A549 (cell line): ENCODE results near the gene NEUROG1. TPM values are rescaled to one million over a fixed set of nuclear protein-coding genes. Genes with fewer than 3 reads are reported as not detected.

Experiments
- ATAC-seq, 2 experiments: fragments of 200-7000 bp in 1 of 2; fragments of >200 bp in 1 of 2; cut with Nextera tagmentation in 1 of 2; cut with Tn5 transposase in 1 of 2; 3 replicates each; pipeline versions ENCODE4 v1.8.0 to v1.9.1; 2018 to 2020; ENCODE audit warnings: mild to moderate bottlenecking in 1 of 2, moderate library complexity in 1 of 2
- CTCF ChIA-PET: fragments of 300-600 bp; sonication (Branson Sonifier 250); formaldehyde crosslinking; extraction: SDS; loops from one replicate; lab custom pipeline; 2021; ENCODE audit warnings: antibody characterized with exemption, inconsistent platforms; lab: Yijun Ruan, JAX
- POLR2A ChIA-PET: fragments of 350-600 bp; formaldehyde crosslinking; extraction: SDS; loops from one replicate; lab custom pipeline; 2021; ENCODE audit warnings: antibody characterized with exemption, inconsistent platforms; lab: Yijun Ruan, JAX
- DNase-seq, 2 experiments: peaks; one replicate each; pipeline versions ENCODE4 v3.0.0 to v3.0.0-alpha.2; 2011 to 2016; ENCODE audit warnings: low read depth in 1 of 2, low spot score in 1 of 2
- FAIRE-seq: peaks from 2 replicates; lab custom pipeline; 2011; peaks lifted over from hg19 to GRCh38; lab: Jason Lieb, UNC
- H3K27ac ChIP-seq, 2 experiments: fragments of >200 bp; sonication (Bioruptor Twin); formaldehyde crosslinking; 3 replicates each; pipeline ENCODE4 v1.5.1; 2016 to 2017
- H3K4me1 ChIP-seq: fragments of >200 bp; sonication (Bioruptor Twin); formaldehyde crosslinking; 3 replicates; pipeline ENCODE4 v1.6.1; 2016
- H3K4me2 ChIP-seq: fragments of >200 bp; sonication (Bioruptor Twin); formaldehyde crosslinking; 3 replicates; pipeline ENCODE4 v1.6.1; 2016
- H3K4me3 ChIP-seq: fragments of >200 bp; sonication (Bioruptor Twin); formaldehyde crosslinking; 3 replicates; pipeline ENCODE4 v1.5.1; 2016
- H3K9me3 ChIP-seq: fragments of >200 bp; sonication (Bioruptor Twin); formaldehyde crosslinking; 3 replicates; pipeline ENCODE4 v1.6.1; 2016
- CBX2 ChIP-seq: fragments of 200-600 bp; sonication (generic); IDR thresholded peaks from 2 replicates; pipeline ENCODE4 v1.6.1; 2016; ENCODE audit warnings: low read depth, mild to moderate bottlenecking, borderline replicate concordance
- CEBPB ChIP-seq, 2 experiments: fragments of >200 bp in 1 of 2; sonication (Bioruptor Twin) in 1 of 2; formaldehyde crosslinking in 1 of 2; IDR thresholded peaks; 2 replicates each; pipeline ENCODE4 v1.6.1; 2012 to 2016
- CHD2 ChIP-seq: fragments of 150-350 bp; IDR thresholded peaks from 2 replicates; pipeline ENCODE4 v1.6.1; 2014; ENCODE audit warnings: low read length; ENCODE audit not compliant: partially characterized antibody
- EHF ChIP-seq: fragments of 250-450 bp; sonication (Bioruptor Pico); IDR thresholded peaks from 2 replicates; pipeline ENCODE4 v1.5.0; 2020; ENCODE audit warnings: mild to moderate bottlenecking
- EHMT2 ChIP-seq: fragments of 200-600 bp; sonication (generic); IDR thresholded peaks from 2 replicates; pipeline ENCODE4 v1.6.1; 2016; ENCODE audit warnings: antibody characterized with exemption, low read depth, mild to moderate bottlenecking, moderate library complexity
- EP300 ChIP-seq, 2 experiments: fragments of >200 bp; sonication (Bioruptor Twin); formaldehyde crosslinking; IDR thresholded peaks; 2 replicates in 1 of 2; 3 replicates in 1 of 2; pipeline ENCODE4 v1.6.1; 2016 to 2017
- ESRRA ChIP-seq: fragments of 150-350 bp; IDR thresholded peaks from 2 replicates; pipeline ENCODE4 v1.6.1; 2014; ENCODE audit warnings: mild to moderate bottlenecking, low read length, borderline replicate concordance
- HEYL ChIP-seq: fragments of 250-450 bp; sonication (Bioruptor Pico); IDR thresholded peaks from 2 replicates; pipeline ENCODE4 v1.8.0; 2021; ENCODE audit warnings: mild to moderate bottlenecking, moderate library complexity
- HOXB13 ChIP-seq: fragments of 250-450 bp; sonication (Bioruptor Pico); IDR thresholded peaks from 2 replicates; pipeline ENCODE4 v1.5.0; 2020; ENCODE audit warnings: low read depth, mild to moderate bottlenecking, moderate library complexity
- MAFK ChIP-seq: fragments of 450-650 bp; IDR thresholded peaks from 2 replicates; pipeline ENCODE4 v1.6.1; 2014; ENCODE audit not compliant: partially characterized antibody
- MAZ ChIP-seq: fragments of 150-350 bp; IDR thresholded peaks from 2 replicates; pipeline ENCODE4 v1.6.1; 2014; ENCODE audit warnings: antibody characterized with exemption, low read depth, low read length, borderline replicate concordance
- POLR2A ChIP-seq: IDR thresholded peaks from 2 replicates; pipeline ENCODE4 v1.6.1; 2012; ENCODE audit warnings: mild to moderate bottlenecking, low read length
- RAD21 ChIP-seq, 2 experiments: fragments of >200 bp in 1 of 2; sonication (Bioruptor Twin) in 1 of 2; formaldehyde crosslinking in 1 of 2; IDR thresholded peaks in 1 of 2; conservative IDR thresholded peaks in 1 of 2; 2 replicates in 1 of 2; 3 replicates in 1 of 2; pipeline ENCODE4 v1.6.1; 2012 to 2018; ENCODE audit warnings: inconsistent platforms in 1 of 2
- RARB ChIP-seq: fragments of 250-450 bp; sonication (Bioruptor Pico); IDR thresholded peaks from 2 replicates; pipeline ENCODE4 v1.8.0; 2021; ENCODE audit warnings: mild to moderate bottlenecking, moderate library complexity
- RCOR1 ChIP-seq: fragments of 150-350 bp; IDR thresholded peaks from 2 replicates; pipeline ENCODE4 v1.6.1; 2014; ENCODE audit warnings: antibody characterized with exemption, low read length, low read depth
- SMC3 ChIP-seq: fragments of >200 bp; sonication (Bioruptor Twin); formaldehyde crosslinking; IDR thresholded peaks from 3 replicates; pipeline ENCODE4 v1.6.1; 2018; ENCODE audit warnings: inconsistent platforms
- TP53 ChIP-seq: fragments of 250-450 bp; sonication (Bioruptor Pico); IDR thresholded peaks from 2 replicates; pipeline ENCODE4 v1.5.0; 2021; ENCODE audit warnings: mild to moderate bottlenecking, moderate library complexity
- USF2 ChIP-seq: fragments of 450-650 bp; IDR thresholded peaks from 2 replicates; pipeline ENCODE4 v1.6.1; 2014; ENCODE audit warnings: antibody characterized with exemption
- WGBS: methylation state at CpG from one replicate; pipeline ENCODE4 v1.1.6; 2017; ENCODE audit errors: missing lambda C conversion rate; 5-methylcytosine and 5-hydroxymethylcytosine counted together
- polyA plus RNA-seq, 4 experiments: library from polyadenylated mRNA; depleted of rRNA in 3 of 4; stranded (reverse); fragments of >200 nt; fragmentation: RNase III in 1 of 4; extraction: RNeasy Plus Mini Kit Qiagen cat#74134 plus additional on column Dnase treatment in 1 of 4; gene quantifications; 2 replicates in 3 of 4; 3 replicates in 1 of 4; pipeline ENCODE4 v1.2.3, GENCODE V29; 2011 to 2017
- TF ChIP-seq, protein P1 (sequence below): fragments of >200 bp; sonication (Bioruptor Twin); formaldehyde crosslinking; IDR thresholded peaks from 3 replicates; pipeline ENCODE4 v1.6.1; 2016
- TF ChIP-seq, protein P2 (sequence below): IDR thresholded peaks from 2 replicates; pipeline ENCODE4 v1.6.1; 2012; ENCODE audit warnings: low read depth, borderline replicate concordance
- TF ChIP-seq, protein P3 (sequence below): fragments of >200 bp; sonication (Bioruptor Twin); formaldehyde crosslinking; IDR thresholded peaks from 3 replicates; pipeline ENCODE4 v1.5.1; 2016

NEUROG1 gene
- polyA plus RNA-seq, 2 of the 4 experiments (the other 2 are of a cell fraction) = not detected

DNA sequence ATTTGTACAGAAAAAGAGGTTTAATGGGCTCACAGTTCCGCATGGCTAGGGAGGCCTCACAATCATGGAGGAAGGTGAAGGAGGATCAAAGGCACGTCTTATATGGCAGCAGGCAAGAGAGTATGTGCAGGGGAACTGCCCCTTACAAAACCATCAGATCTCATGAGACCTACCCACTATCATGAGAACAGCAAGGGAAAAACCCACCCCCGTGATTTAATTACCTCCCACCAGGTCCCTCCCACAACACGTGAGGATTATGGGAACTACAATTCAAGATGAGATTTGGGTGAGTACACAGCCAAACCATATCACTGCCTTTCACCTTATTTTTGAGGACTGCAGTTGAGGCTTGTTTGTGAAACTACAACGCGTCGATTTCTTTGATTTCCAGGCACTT, 20.9 kb upstream of the NEUROG1 start:
- Histone ChIP-seq H3K4me3 (no peak overlapping the region), H3K27ac (no peak overlapping the region), H3K4me1 (no peaks in the 10 kb centered on the region), H3K9me3 (no peaks in the 10 kb centered on the region), H3K4me2 (no peak overlapping the region)
- TF ChIP-seq, protein P1, sequence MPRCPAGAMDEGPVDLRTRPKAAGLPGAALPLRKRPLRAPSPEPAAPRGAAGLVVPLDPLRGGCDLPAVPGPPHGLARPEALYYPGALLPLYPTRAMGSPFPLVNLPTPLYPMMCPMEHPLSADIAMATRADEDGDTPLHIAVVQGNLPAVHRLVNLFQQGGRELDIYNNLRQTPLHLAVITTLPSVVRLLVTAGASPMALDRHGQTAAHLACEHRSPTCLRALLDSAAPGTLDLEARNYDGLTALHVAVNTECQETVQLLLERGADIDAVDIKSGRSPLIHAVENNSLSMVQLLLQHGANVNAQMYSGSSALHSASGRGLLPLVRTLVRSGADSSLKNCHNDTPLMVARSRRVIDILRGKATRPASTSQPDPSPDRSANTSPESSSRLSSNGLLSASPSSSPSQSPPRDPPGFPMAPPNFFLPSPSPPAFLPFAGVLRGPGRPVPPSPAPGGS = no peak
- TF ChIP-seq HEYL (CRISPR knock-in tag) (no peak), TP53 (CRISPR knock-in tag) (no peak), CBX2 (no peak), EHMT2 (no peak), MAZ (no peak), SMC3 (no peak), CHD2 (no peak), POLR2A (no peak), USF2 (no peak), RARB (CRISPR knock-in tag) (no peak), HOXB13 (no peak), CEBPB (IDR thresholded peaks at IDR 0.05) (no peak)
- TF ChIP-seq, protein P2, sequence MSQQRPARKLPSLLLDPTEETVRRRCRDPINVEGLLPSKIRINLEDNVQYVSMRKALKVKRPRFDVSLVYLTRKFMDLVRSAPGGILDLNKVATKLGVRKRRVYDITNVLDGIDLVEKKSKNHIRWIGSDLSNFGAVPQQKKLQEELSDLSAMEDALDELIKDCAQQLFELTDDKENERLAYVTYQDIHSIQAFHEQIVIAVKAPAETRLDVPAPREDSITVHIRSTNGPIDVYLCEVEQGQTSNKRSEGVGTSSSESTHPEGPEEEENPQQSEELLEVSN = no peak
- ChIA-PET CTCF (interaction anchor here (0.6 to 34.8 kb wide), 4 partner anchors 13 to 627 kb away, joined by 3 to 1932 read pairs (median 330); partner anchors contain the start of genes CXCL14, DCANP1 and TIFAB), POLR2A (no interaction called here)
- FAIRE-seq = no peak
- no peak for ATAC-seq
- no peak for DNase-seq
- WGBS = 49% methylated on average over 7 of the region's 7 CpGs

GRCh38 chr5:135555530-135555929, 19.8 kb upstream of the NEUROG1 start:
- ChIA-PET CTCF (interaction anchor here (0.6 to 34.8 kb wide), 5 partner anchors 14 to 275 kb away, joined by 3 to 1932 read pairs (median 60); partner anchors contain the start of genes CXCL14, DCANP1 and TIFAB), POLR2A (no interaction called here)
- no peak overlapping the region for H3K4me2 ChIP-seq
- DNase-seq = no peak
- no peak overlapping the region for H3K27ac ChIP-seq
- no peaks in the 10 kb centered on the region for H3K9me3 ChIP-seq
- TF ChIP-seq MAFK (peak; percentile 87), RCOR1 (no peak)
- no peak for ATAC-seq
- H3K4me1 ChIP-seq = no peaks in the 10 kb centered on the region
- no peak overlapping the region for H3K4me3 ChIP-seq
- 43% methylated on average over 2 of the region's 2 CpGs for WGBS
- FAIRE-seq = no peak

- POLR2A ChIA-PET = interaction anchor here (1.0 kb wide), 1 partner anchor 14 kb away, joined by 6 read pairs; no protein-coding TSS in a partner anchor
- H3K4me2 ChIP-seq = peak overlapping the region; percentile 68
- 14% methylated on average over 8 of the region's 8 CpGs for WGBS
- ATAC-seq = peak; percentile 77 to 87
- no peaks in the 10 kb centered on the region for H3K4me1 ChIP-seq
- no peak for TF ChIP-seq TP53 (CRISPR knock-in tag)
- no peak for TF ChIP-seq RARB (CRISPR knock-in tag)
- TF ChIP-seq EP300 (IDR thresholded peaks at IDR 0.05) = no peak
- no peak for TF ChIP-seq EHF (CRISPR knock-in tag)
- TF ChIP-seq RAD21 (conservative IDR thresholded peaks at IDR 0.05 in 1 of 2, IDR thresholded peaks at IDR 0.05 in 1 of 2) = peak; percentile 65 to 67
- TF ChIP-seq ESRRA = no peak
- peak; percentile 52; the same call in 1 of the 3 replicates for TF ChIP-seq SMC3
- TF ChIP-seq, protein P3, sequence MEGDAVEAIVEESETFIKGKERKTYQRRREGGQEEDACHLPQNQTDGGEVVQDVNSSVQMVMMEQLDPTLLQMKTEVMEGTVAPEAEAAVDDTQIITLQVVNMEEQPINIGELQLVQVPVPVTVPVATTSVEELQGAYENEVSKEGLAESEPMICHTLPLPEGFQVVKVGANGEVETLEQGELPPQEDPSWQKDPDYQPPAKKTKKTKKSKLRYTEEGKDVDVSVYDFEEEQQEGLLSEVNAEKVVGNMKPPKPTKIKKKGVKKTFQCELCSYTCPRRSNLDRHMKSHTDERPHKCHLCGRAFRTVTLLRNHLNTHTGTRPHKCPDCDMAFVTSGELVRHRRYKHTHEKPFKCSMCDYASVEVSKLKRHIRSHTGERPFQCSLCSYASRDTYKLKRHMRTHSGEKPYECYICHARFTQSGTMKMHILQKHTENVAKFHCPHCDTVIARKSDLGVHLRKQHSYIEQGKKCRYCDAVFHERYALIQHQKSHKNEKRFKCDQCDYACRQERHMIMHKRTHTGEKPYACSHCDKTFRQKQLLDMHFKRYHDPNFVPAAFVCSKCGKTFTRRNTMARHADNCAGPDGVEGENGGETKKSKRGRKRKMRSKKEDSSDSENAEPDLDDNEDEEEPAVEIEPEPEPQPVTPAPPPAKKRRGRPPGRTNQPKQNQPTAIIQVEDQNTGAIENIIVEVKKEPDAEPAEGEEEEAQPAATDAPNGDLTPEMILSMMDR = peak; percentile 58
- 0 out of 3 replicates have a peak overlapping the region, but pooled peaks have one; percentile 17 for H3K4me3 ChIP-seq
- no peak for FAIRE-seq
- H3K9me3 ChIP-seq = no peaks in the 10 kb centered on the region
- peak; percentile 62 to 81 for DNase-seq
- CTCF ChIA-PET = interaction anchor here (0.6 to 34.8 kb wide), 28 partner anchors 11 to 658 kb away, joined by 3 to 1932 read pairs (median 3); partner anchors contain the start of genes CXCL14, DCANP1, NEUROG1 and SLC25A48
- H3K27ac ChIP-seq = peak overlapping the region; percentile 35 to 78; a peak in 5 of 6 replicates
Observed at GRCh38 chr5:135553688-135554462, 18.1 kb upstream of the NEUROG1 start.
